ENCODE measurements around the gene POGLUT3. TPM values are rescaled to one million over a fixed set of nuclear protein-coding genes. Genes with fewer than 3 reads are reported as not detected.

Gene POGLUT3
- total RNA-seq, 4 donors from 2014 or later, result 21.7 to 33.5 (median 29.2) TPM

- Histone ChIP-seq H3K27me3 (no peaks in the 10 kb centered on the region), H3K4me1 (no peaks in the 10 kb centered on the region), H3K4me3 (no peak overlapping the region), H3K9me3 (no peaks in the 10 kb centered on the region), H3K27ac (no peak overlapping the region), H3K36me3 (peaks cover 0 to 16% of the 10 kb centered on the region in 2 donors)
- ATAC-seq, result no peak
- WGBS, 2 donors (ENCODE audit: low coverage in 1 of 2), result 96 to 98% methylated on average over 4 of the region's 4 CpGs
- TF ChIP-seq CTCF (IDR thresholded peaks at IDR 0.05) (no peak), POLR2A (IDR thresholded peaks at IDR 0.05) (no peak), POLR2AphosphoS5 (IDR thresholded peaks at IDR 0.05) (no peak), EP300 (IDR thresholded peaks at IDR 0.05) (no peak)
Measured at GRCh38 chr11:108516125-108516524, 17.9 kb upstream of the POGLUT3 start.

- Histone ChIP-seq H3K27me3 (no peaks in the 10 kb centered on the region), H3K9me3 (no peaks in the 10 kb centered on the region), H3K4me1 (no peaks in the 10 kb centered on the region), H3K4me3 (no peak overlapping the region), H3K27ac (no peak overlapping the region), H3K36me3 (peaks cover 0 to 16% of the 10 kb centered on the region in 2 donors)
- ATAC-seq, result no peak
- WGBS, 2 donors (ENCODE audit: low coverage in 1 of 2), result 89 to 94% methylated on average over 2 of the region's 2 CpGs
- TF ChIP-seq EP300 (IDR thresholded peaks at IDR 0.05) (no peak), POLR2AphosphoS5 (IDR thresholded peaks at IDR 0.05) (no peak), CTCF (IDR thresholded peaks at IDR 0.05) (no peak), POLR2A (IDR thresholded peaks at IDR 0.05) (no peak)
Measured at GRCh38 chr11:108512708-108513107, 14.5 kb upstream of the POGLUT3 start.

- no peak overlapping the region for H3K4me3 ChIP-seq
- 67 to 75% methylated on average over 1 of the region's 2 CpGs for WGBS, 2 donors (ENCODE audit: low coverage in 1 of 2)
- H3K4me1 ChIP-seq, result no peaks in the 10 kb centered on the region
- no peaks in the 10 kb centered on the region for H3K9me3 ChIP-seq
- no peak for ATAC-seq
- H3K36me3 ChIP-seq, result peaks cover 0 to 16% of the 10 kb centered on the region in 2 donors
- no peak overlapping the region for H3K27ac ChIP-seq
- H3K27me3 ChIP-seq, result no peaks in the 10 kb centered on the region
- TF ChIP-seq POLR2AphosphoS5 (IDR thresholded peaks at IDR 0.05), result no peak
- TF ChIP-seq POLR2A (IDR thresholded peaks at IDR 0.05), result no peak
- TF ChIP-seq EP300 (IDR thresholded peaks at IDR 0.05), result no peak
- no peak for TF ChIP-seq CTCF (IDR thresholded peaks at IDR 0.05)
Measured at GRCh38 chr11:108511851-108512474, 13.8 kb upstream of the POGLUT3 start.

GRCh38 chr11:108508653-108509593 lies 10.7 kb upstream of the POGLUT3 start:
- H3K27ac ChIP-seq, result no peak overlapping the region
- H3K36me3 ChIP-seq, result peaks cover 0 to 9% of the 10 kb centered on the region in 2 donors
- no peak overlapping the region for H3K4me3 ChIP-seq
- H3K4me1 ChIP-seq, result no peaks in the 10 kb centered on the region
- TF ChIP-seq POLR2A (IDR thresholded peaks at IDR 0.05) (no peak), POLR2AphosphoS5 (IDR thresholded peaks at IDR 0.05) (no peak), EP300 (IDR thresholded peaks at IDR 0.05) (no peak), CTCF (IDR thresholded peaks at IDR 0.05) (no peak)
- 53 to 66% methylated on average over 3 of the region's 3 CpGs for WGBS, 2 donors (ENCODE audit: low coverage in 1 of 2)
- ATAC-seq, result no peak
- no peaks in the 10 kb centered on the region for H3K27me3 ChIP-seq
- no peaks in the 10 kb centered on the region for H3K9me3 ChIP-seq

Data from gastroesophageal sphincter (tissue), 4 donors.